Fibroblast of skin of back (primary cell): ENCODE data around the gene CATSPERD.
A peak's percentile ranks its signal among the peaks of the same experiment; 100 is the strongest.

Experiments
- DNase-seq: peaks from one replicate; pipeline ENCODE4 v3.0.0-alpha.2; 2013

Gene CATSPERD

GRCh38 chr19:5787409-5788182 lies 67.2 kb downstream of the CATSPERD start:
- DNase-seq = no peak

- no peak for DNase-seq
These were observed 68.0 kb downstream of the CATSPERD start for GRCh38 chr19:5788422-5788821.

- DNase-seq = no peak
These were observed 68.9 kb downstream of the CATSPERD start for GRCh38 chr19:5789351-5789761.

- no peak for DNase-seq
These were observed 69.6 kb downstream of the CATSPERD start for GRCh38 chr19:5789886-5790558.

- peak; percentile 98 for DNase-seq
These were observed 70.4 kb downstream of the CATSPERD start, which contains the start of gene DUS3L for GRCh38 chr19:5790559-5791520. TSS of gene DUS3L (minus strand) at chr19:5791163. CDS start at chr19:5791141, 22 bp downstream.

- DNase-seq = no peak
These were observed 71.8 kb downstream of the CATSPERD start for GRCh38 chr19:5792224-5792623.

- no peak for DNase-seq
These were observed 72.8 kb downstream of the CATSPERD start for GRCh38 chr19:5793188-5793587.

GRCh38 chr19:5795382-5795919 lies 75.0 kb downstream of the CATSPERD start:
- no peak for DNase-seq

GRCh38 chr19:5798244-5798643 lies 77.8 kb downstream of the CATSPERD start:
- no peak for DNase-seq

GRCh38 chr19:5799247-5800241 lies 79.1 kb downstream of the CATSPERD start:
- no peak for DNase-seq

- DNase-seq = no peak
These were observed 80.2 kb downstream of the CATSPERD start for GRCh38 chr19:5800361-5801270.

GRCh38 chr19:5801796-5802619 lies 81.6 kb downstream of the CATSPERD start:
- DNase-seq = peak; percentile 33

GRCh38 chr19:5803441-5803751 lies 83.0 kb downstream of the CATSPERD start:
- DNase-seq = no peak

GRCh38 chr19:5803752-5804515 lies 83.5 kb downstream of the CATSPERD start:
- DNase-seq = peak; percentile 85

- DNase-seq = no peak
These were observed 84.4 kb downstream of the CATSPERD start, which contains the start of gene NRTN for GRCh38 chr19:5804516-5805461. TSS of gene NRTN (plus strand) at chr19:5805067. CDS start at chr19:5824166, 19,099 bp downstream.

- DNase-seq = peak; percentile 57
These were observed 85.2 kb downstream of the CATSPERD start for GRCh38 chr19:5805462-5806132.

- DNase-seq = no peak
These were observed 85.7 kb downstream of the CATSPERD start for GRCh38 chr19:5806133-5806489.
